NT2/D1 (cell line): ENCODE data around the gene ROPN1.
"Not testable (repeated sequence)": the region's sequence is repeated elsewhere in the genome, so short reads cannot be mapped to it uniquely, and the experiment has no call there.

Experiments used
- DNase-seq: peaks from one replicate; pipeline ENCODE4 v3.0.0-alpha.2; 2011; ENCODE audit warnings: low read depth, low spot score
- H3K27me3 ChIP-seq: 2 replicates; pipeline ENCODE4 v1.6.0; 2011; ENCODE audit warnings: mild to moderate bottlenecking; ENCODE audit not compliant: insufficient read length, insufficient read depth
- H3K36me3 ChIP-seq: 2 replicates; pipeline ENCODE4 v1.6.1; 2011; ENCODE audit warnings: mild to moderate bottlenecking, low read length, mixed read lengths; ENCODE audit not compliant: insufficient read depth, insufficient read length
- H3K4me1 ChIP-seq: 2 replicates; pipeline ENCODE4 v1.5.1; 2011; ENCODE audit not compliant: insufficient read depth, insufficient read length
- H3K4me3 ChIP-seq: 2 replicates; pipeline ENCODE4 v1.5.1; 2011; ENCODE audit warnings: low read depth; ENCODE audit not compliant: insufficient read length
- H3K9ac ChIP-seq: 2 replicates; pipeline ENCODE4 v1.6.0; 2011; ENCODE audit warnings: low read depth; ENCODE audit not compliant: insufficient read length
- H3K9me3 ChIP-seq: 2 replicates; pipeline ENCODE4 v1.5.1; 2011; ENCODE audit warnings: mild to moderate bottlenecking, low read length; ENCODE audit not compliant: insufficient read depth
- SUZ12 ChIP-seq: IDR thresholded peaks from 2 replicates; pipeline ENCODE4 v1.6.1; 2011; ENCODE audit not compliant: insufficient read length, insufficient read depth; ENCODE audit errors: extremely low read depth
- YY1 ChIP-seq: IDR thresholded peaks from 2 replicates; pipeline ENCODE4 v1.6.1; 2011; ENCODE audit not compliant: insufficient read length, insufficient read depth
- ZNF274 ChIP-seq: IDR thresholded peaks from 2 replicates; pipeline ENCODE4 v1.6.1; 2011; ENCODE audit warnings: mild to moderate bottlenecking, low read depth, low read length

The ROPN1 gene

GRCh38 chr3:124014366-124014942 is 22.5 kb upstream of the ROPN1 start:
- Histone ChIP-seq H3K4me3 (no peak overlapping the region), H3K36me3 (no peaks in the 10 kb centered on the region), H3K4me1 (no peaks in the 10 kb centered on the region), H3K9ac (no peak overlapping the region), H3K27me3 (no peaks in the 10 kb centered on the region), H3K9me3 (no peaks in the 10 kb centered on the region)
- TF ChIP-seq SUZ12 (no peak), YY1 (no peak), ZNF274 (no peak)
- no peak for DNase-seq

- not testable (repeated sequence) for DNase-seq, H3K27me3 ChIP-seq
These were observed 16.4 kb upstream of the ROPN1 start for GRCh38 chr3:124008321-124008720.

GRCh38 chr3:124007186-124007585 is 15.3 kb upstream of the ROPN1 start:
- H3K27me3 ChIP-seq: no peaks in the 10 kb centered on the region
- H3K9me3 ChIP-seq: no peaks in the 10 kb centered on the region
- no peaks in the 10 kb centered on the region for H3K4me1 ChIP-seq
- no peak overlapping the region for H3K9ac ChIP-seq
- no peaks in the 10 kb centered on the region for H3K36me3 ChIP-seq
- TF ChIP-seq SUZ12 (no peak), ZNF274 (no peak), YY1 (no peak)
- DNase-seq: no peak
- H3K4me3 ChIP-seq: no peak overlapping the region

More at GRCh38 chr3:124008321-124008720, 16.4 kb upstream of the ROPN1 start:
- not testable (repeated sequence) for H3K4me3 ChIP-seq, H3K4me1 ChIP-seq, H3K36me3 ChIP-seq, H3K9ac ChIP-seq, H3K9me3 ChIP-seq

- not testable (repeated sequence) for H3K9ac ChIP-seq, H3K36me3 ChIP-seq, H3K27me3 ChIP-seq, H3K9me3 ChIP-seq, H3K4me3 ChIP-seq, H3K4me1 ChIP-seq, DNase-seq
These were observed 10.6 kb upstream of the ROPN1 start for GRCh38 chr3:124002405-124003079.

GRCh38 chr3:124001366-124001765 is 9.4 kb upstream of the ROPN1 start:
- not testable (repeated sequence) for DNase-seq

GRCh38 chr3:123997543-123997942 is 5.6 kb upstream of the ROPN1 start:
- no peak overlapping the region for H3K9ac ChIP-seq
- H3K4me3 ChIP-seq: no peak overlapping the region
- no peak for DNase-seq
- peaks cover 27% of the 10 kb centered on the region for H3K27me3 ChIP-seq
- 0 out of 2 replicates have a peak, but pooled peaks cover 4% of the 10 kb centered on the region for H3K9me3 ChIP-seq
- H3K36me3 ChIP-seq: no peaks in the 10 kb centered on the region
- no peaks in the 10 kb centered on the region for H3K4me1 ChIP-seq
- no peak for TF ChIP-seq YY1
- no peak for TF ChIP-seq SUZ12

More at GRCh38 chr3:124001366-124001765, 9.4 kb upstream of the ROPN1 start:
- not testable (repeated sequence) for H3K36me3 ChIP-seq, H3K4me3 ChIP-seq, H3K4me1 ChIP-seq, H3K9me3 ChIP-seq, H3K27me3 ChIP-seq, H3K9ac ChIP-seq

GRCh38 chr3:123993818-123994217 is 1.9 kb upstream of the ROPN1 start:
- TF ChIP-seq ZNF274 (no peak), YY1 (no peak), SUZ12 (no peak)
- Histone ChIP-seq H3K4me3 (no peak overlapping the region), H3K9ac (no peak overlapping the region), H3K36me3 (no peaks in the 10 kb centered on the region), H3K27me3 (peaks cover 49% of the 10 kb centered on the region), H3K9me3 (0 out of 2 replicates have a peak, but pooled peaks cover 4% of the 10 kb centered on the region), H3K4me1 (no peaks in the 10 kb centered on the region)
- DNase-seq: no peak

GRCh38 chr3:123986427-123986826 is 5.5 kb downstream of the ROPN1 start:
- no peak for DNase-seq
- Histone ChIP-seq H3K27me3 (peaks cover 28% of the 10 kb centered on the region), H3K4me3 (no peak overlapping the region), H3K9me3 (no peaks in the 10 kb centered on the region), H3K36me3 (no peaks in the 10 kb centered on the region), H3K4me1 (no peaks in the 10 kb centered on the region), H3K9ac (no peak overlapping the region)
- TF ChIP-seq ZNF274 (no peak), YY1 (no peak)
